ENCODE results near the gene ESR2.

- no peak for TF ChIP-seq CTCF (IDR thresholded peaks at IDR 0.05; ENCODE audit: low read depth, low read length, missing input control)
- TF ChIP-seq FOXA2 (IDR thresholded peaks at IDR 0.05) = no peak
These were observed 85.9 kb downstream of the ESR2 start for GRCh38 chr14:64208261-64208660.

Data from liver (tissue), 2 donors.